ENCODE measurements around the gene TPK1.

Gene TPK1

GRCh38 chr7:144862612-144863319 is 26.9 kb upstream of the TPK1 start:
- Histone ChIP-seq H3K4me3 (no peak overlapping the region), H3K27ac (no peak overlapping the region)
- DNase-seq (ENCODE audit: low spot score) = no peak
- TF ChIP-seq, protein P1, sequence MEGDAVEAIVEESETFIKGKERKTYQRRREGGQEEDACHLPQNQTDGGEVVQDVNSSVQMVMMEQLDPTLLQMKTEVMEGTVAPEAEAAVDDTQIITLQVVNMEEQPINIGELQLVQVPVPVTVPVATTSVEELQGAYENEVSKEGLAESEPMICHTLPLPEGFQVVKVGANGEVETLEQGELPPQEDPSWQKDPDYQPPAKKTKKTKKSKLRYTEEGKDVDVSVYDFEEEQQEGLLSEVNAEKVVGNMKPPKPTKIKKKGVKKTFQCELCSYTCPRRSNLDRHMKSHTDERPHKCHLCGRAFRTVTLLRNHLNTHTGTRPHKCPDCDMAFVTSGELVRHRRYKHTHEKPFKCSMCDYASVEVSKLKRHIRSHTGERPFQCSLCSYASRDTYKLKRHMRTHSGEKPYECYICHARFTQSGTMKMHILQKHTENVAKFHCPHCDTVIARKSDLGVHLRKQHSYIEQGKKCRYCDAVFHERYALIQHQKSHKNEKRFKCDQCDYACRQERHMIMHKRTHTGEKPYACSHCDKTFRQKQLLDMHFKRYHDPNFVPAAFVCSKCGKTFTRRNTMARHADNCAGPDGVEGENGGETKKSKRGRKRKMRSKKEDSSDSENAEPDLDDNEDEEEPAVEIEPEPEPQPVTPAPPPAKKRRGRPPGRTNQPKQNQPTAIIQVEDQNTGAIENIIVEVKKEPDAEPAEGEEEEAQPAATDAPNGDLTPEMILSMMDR (IDR thresholded peaks at IDR 0.05) = no peak

GRCh38 chr7:144859739-144860138 is 23.9 kb upstream of the TPK1 start:
- Histone ChIP-seq H3K4me3 (no peak overlapping the region), H3K27ac (no peak overlapping the region)
- DNase-seq (ENCODE audit: low spot score) = no peak
- TF ChIP-seq, protein P1 (IDR thresholded peaks at IDR 0.05) = no peak

DNA sequence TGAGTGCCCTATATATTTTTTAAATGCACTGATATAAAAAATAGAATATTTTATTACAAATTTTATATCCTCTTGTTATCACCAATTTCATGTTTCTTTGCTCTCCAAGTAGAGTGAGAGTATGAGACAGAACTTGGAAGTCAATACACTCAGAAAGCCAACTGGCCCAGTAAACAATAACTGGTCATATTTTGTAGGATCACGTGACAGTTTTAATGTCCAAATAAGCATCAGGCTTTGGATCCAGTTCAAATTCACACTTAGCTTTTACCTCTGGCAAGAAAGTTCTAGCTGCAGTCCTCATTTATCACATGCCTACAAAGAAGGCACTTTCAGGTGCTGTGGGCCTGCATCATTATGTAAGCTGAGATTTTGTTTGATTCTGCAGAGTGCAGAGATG is 21.6 kb upstream of the TPK1 start:
- no peak overlapping the region for H3K27ac ChIP-seq
- TF ChIP-seq, protein P1 (IDR thresholded peaks at IDR 0.05) = no peak
- H3K4me3 ChIP-seq = no peak overlapping the region
- no peak for DNase-seq (ENCODE audit: low spot score)

- TF ChIP-seq, protein P1 (IDR thresholded peaks at IDR 0.05) = no peak
- H3K27ac ChIP-seq = no peak overlapping the region
- DNase-seq (ENCODE audit: low spot score) = no peak
- no peak overlapping the region for H3K4me3 ChIP-seq
Measured at GRCh38 chr7:144854839-144855424, 19.1 kb upstream of the TPK1 start.

DNA sequence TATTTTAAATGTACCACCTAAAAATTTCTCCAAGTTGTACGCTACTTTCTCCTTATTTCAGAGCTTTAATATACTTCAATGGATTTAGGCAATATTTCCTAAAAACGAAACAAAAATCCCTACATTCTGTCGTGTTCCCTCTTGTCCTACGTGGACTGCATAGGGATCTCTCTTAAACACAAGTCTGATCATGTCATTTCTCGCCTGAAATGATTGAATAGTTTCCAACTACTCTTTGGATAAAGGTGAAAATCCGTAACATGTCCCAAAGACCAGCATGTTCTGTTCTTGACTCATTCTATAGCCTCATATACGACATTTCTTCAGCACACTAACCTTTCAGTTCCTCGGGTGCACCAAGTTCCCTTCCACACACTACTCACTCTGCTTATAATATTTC is 17.7 kb upstream of the TPK1 start:
- H3K27ac ChIP-seq = no peak overlapping the region
- TF ChIP-seq, protein P1 (IDR thresholded peaks at IDR 0.05) = no peak
- DNase-seq (ENCODE audit: low spot score) = no peak

GRCh38 chr7:144848078-144848477 is 12.2 kb upstream of the TPK1 start:
- Histone ChIP-seq H3K27ac (no peak overlapping the region), H3K4me3 (no peak overlapping the region)
- DNase-seq (ENCODE audit: low spot score) = no peak
- TF ChIP-seq, protein P1 (IDR thresholded peaks at IDR 0.05) = no peak

More for the DNA sequence above, 17.7 kb upstream of the TPK1 start:
- no peak overlapping the region for H3K4me3 ChIP-seq

GRCh38 chr7:144842377-144842851 is 6.6 kb upstream of the TPK1 start:
- DNase-seq (ENCODE audit: low spot score) = no peak
- TF ChIP-seq, protein P1 (IDR thresholded peaks at IDR 0.05) = no peak
- Histone ChIP-seq H3K27ac (peak overlapping the region in 1 of 2 donors; percentile 20), H3K4me3 (no peak overlapping the region)

All from coronary artery (tissue), 2 donors.